ENCODE measurements around the gene IFNA10. TPM values are rescaled to one million over a fixed set of nuclear protein-coding genes. Genes with fewer than 3 reads are reported as not detected.
"Not testable (repeated sequence)": the region's sequence is repeated elsewhere in the genome, so short reads cannot be mapped to it uniquely, and the experiment has no call there.

Gene IFNA10
- total and polyA plus RNA-seq, 7 donors, result not detected

- no peaks in the 10 kb centered on the region for H3K27me3 ChIP-seq
- 92% methylated on average over 7 of the region's 7 CpGs for WGBS, 2 donors
- intact Hi-C loops (cut with DNase I), result no loop called here
- H3K9me3 ChIP-seq, result no peaks in the 10 kb centered on the region
- H3K36me3 ChIP-seq, result no peaks in the 10 kb centered on the region
- DNase-seq, result no peak
- H3K4me3 ChIP-seq, result no peak overlapping the region
- TF ChIP-seq POLR2AphosphoS5 (IDR thresholded peaks at IDR 0.05) (no peak), POLR2A (IDR thresholded peaks at IDR 0.05) (no peak), EP300 (IDR thresholded peaks at IDR 0.05) (no peak)
- TF ChIP-seq, protein P1, sequence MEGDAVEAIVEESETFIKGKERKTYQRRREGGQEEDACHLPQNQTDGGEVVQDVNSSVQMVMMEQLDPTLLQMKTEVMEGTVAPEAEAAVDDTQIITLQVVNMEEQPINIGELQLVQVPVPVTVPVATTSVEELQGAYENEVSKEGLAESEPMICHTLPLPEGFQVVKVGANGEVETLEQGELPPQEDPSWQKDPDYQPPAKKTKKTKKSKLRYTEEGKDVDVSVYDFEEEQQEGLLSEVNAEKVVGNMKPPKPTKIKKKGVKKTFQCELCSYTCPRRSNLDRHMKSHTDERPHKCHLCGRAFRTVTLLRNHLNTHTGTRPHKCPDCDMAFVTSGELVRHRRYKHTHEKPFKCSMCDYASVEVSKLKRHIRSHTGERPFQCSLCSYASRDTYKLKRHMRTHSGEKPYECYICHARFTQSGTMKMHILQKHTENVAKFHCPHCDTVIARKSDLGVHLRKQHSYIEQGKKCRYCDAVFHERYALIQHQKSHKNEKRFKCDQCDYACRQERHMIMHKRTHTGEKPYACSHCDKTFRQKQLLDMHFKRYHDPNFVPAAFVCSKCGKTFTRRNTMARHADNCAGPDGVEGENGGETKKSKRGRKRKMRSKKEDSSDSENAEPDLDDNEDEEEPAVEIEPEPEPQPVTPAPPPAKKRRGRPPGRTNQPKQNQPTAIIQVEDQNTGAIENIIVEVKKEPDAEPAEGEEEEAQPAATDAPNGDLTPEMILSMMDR (IDR thresholded peaks at IDR 0.05), result no peak
- no peak overlapping the region for H3K27ac ChIP-seq
- no peaks in the 10 kb centered on the region for H3K4me1 ChIP-seq
These were observed 3.4 kb upstream of the IFNA10 start for GRCh38 chr9:21210311-21210710.

- no peak overlapping the region for H3K4me3 ChIP-seq
- TF ChIP-seq, protein P1 (IDR thresholded peaks at IDR 0.05), result no peak
- TF ChIP-seq POLR2A (IDR thresholded peaks at IDR 0.05) (no peak), POLR2AphosphoS5 (IDR thresholded peaks at IDR 0.05) (no peak), EP300 (IDR thresholded peaks at IDR 0.05) (no peak)
- H3K27ac ChIP-seq, result no peak overlapping the region
- no peaks in the 10 kb centered on the region for H3K36me3 ChIP-seq
- H3K27me3 ChIP-seq, result no peaks in the 10 kb centered on the region
- H3K4me1 ChIP-seq, result no peaks in the 10 kb centered on the region
- no peaks in the 10 kb centered on the region for H3K9me3 ChIP-seq
- intact Hi-C loops (cut with DNase I), result no loop called here
- no peak for DNase-seq
These were observed 1.7 kb downstream of the IFNA10 start for GRCh38 chr9:21205204-21205603.

DNA sequence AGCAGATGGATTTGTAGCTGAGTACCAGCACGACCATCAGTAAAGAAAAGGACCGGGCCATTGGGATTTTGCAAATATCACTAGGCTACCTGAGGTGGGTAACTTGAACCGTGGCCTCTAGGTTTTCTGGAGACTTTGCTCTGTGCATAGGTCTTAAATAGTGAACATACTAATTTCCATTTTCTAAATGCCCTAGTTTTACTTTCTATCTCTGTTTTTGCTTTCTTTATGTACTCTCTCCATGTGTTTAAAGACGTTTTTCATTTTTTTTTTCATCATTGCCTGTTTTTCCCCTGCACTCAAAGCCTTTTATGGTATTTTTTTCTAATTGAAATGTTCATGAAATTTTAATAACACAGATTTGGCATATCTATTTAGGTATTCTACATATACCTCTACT is 4.8 kb downstream of the IFNA10 start, which contains the start of gene IFNA7:
IFNA7 (minus strand) TSS at position 101 of the 400 bp plus-strand sequence; CDS start at position 61, 40 bp downstream.
- H3K36me3 ChIP-seq; intact Hi-C loops (cut with DNase I); H3K9me3 ChIP-seq; H3K4me3 ChIP-seq; H3K4me1 ChIP-seq; DNase-seq; H3K27ac ChIP-seq; H3K27me3 ChIP-seq: not testable (repeated sequence)
- 57 to 78% methylated on average over 4 of the region's 4 CpGs for WGBS, 2 donors

DNA sequence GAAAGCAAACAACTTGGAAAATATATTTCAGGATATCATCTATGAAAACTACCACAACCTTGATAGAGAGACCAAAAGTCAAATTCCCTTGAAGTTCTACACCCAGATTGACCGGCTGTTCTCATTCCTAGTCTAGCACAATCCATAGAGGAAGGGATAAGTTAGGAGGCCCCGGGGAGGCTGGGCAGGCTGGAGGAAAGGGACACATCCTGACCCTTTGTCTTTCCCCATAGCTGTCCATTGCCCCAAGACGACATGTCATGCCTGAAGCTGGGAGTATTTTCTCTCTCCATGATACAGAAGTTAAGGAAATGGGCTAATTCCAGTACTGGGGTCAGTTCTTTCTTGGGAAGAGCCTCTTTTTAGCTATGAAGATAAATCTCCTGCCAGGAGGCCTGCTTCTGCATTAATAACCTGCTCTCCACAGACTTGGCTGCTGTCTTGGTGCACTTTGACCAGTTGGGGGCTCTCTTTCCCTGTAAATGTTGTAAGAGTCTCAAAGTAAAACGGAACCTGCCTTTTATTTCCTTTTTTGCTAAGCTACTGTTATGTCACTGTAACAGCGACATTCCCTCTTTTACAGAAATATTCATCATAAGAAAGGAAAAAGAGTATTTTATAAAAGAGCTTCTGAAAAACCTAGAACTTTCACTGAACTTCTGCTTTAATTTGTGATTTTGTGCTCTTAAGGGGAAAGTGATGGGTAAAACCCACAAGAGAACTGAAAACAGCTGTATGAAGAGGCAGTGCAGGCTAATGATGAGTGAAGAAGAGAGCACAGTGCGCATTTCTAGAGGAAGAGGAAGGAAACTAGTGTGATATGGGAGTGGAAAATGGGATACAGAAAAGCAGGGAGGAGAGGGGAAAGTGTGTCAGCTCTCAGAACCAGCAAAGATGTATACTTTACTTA is 11.8 kb downstream of the IFNA10 start:
- TF ChIP-seq, protein P1 (IDR thresholded peaks at IDR 0.05), result peak in 3 of 4 experiments; percentile 18 to 46 (median 43)
- intact Hi-C loops (cut with DNase I); H3K36me3 ChIP-seq; H3K4me3 ChIP-seq; H3K9me3 ChIP-seq; H3K4me1 ChIP-seq; H3K27ac ChIP-seq; DNase-seq; H3K27me3 ChIP-seq: not testable (repeated sequence)
- 32 to 42% methylated on average over 6 of the region's 6 CpGs for WGBS, 2 donors

DNA sequence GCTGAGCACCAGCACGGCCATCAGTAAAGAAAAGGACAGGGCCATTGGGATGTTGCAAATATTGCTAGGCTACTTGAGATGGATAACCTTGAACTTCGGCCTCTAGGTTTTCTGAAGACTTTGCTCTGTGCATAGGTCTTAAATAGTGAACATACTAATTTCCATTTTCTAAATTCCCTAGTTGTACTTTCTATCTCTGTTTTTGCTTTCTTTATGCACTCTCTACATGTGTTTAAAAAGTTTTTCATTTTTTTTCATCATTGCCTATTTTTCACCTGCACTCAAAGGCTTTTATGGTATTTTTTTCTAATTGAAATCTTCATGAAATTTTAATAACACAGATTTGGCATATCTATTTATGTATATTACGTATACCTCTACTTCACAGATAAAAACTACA is 19.5 kb downstream of the IFNA10 start, which contains the start of gene IFNA4:
IFNA4 (minus strand) TSS at position 101 of the 400 bp plus-strand sequence; CDS start at position 45, 56 bp downstream.
- H3K27me3 ChIP-seq; DNase-seq; H3K4me3 ChIP-seq; H3K36me3 ChIP-seq; intact Hi-C loops (cut with DNase I); H3K4me1 ChIP-seq; H3K9me3 ChIP-seq; H3K27ac ChIP-seq: not testable (repeated sequence)
- 81 to 89% methylated on average over 3 of the region's 3 CpGs for WGBS, 2 donors

Measured in sigmoid colon (tissue), 7 donors.